RWPE2 (cell line): ENCODE data around the gene NT5C3A.
A peak's percentile ranks its signal among the peaks of the same experiment; 100 is the strongest.
"Not testable (repeated sequence)": the region's sequence is repeated elsewhere in the genome, so short reads cannot be mapped to it uniquely, and the experiment has no call there.

ENCODE experiments used
- ATAC-seq: fragments of 200-7000 bp; cut with Tn5 transposase; 3 replicates; pipeline ENCODE4 v1.9.1; 2021; ENCODE audit warnings: low read depth
- DNase-seq: peaks from one replicate; pipeline ENCODE4 v3.0.0-alpha.2; 2020; ENCODE audit warnings: low spot score
- H3K27ac ChIP-seq: fragments of 450-650 bp; 2 replicates; pipeline ENCODE4 v1.5.1; 2017; ENCODE audit warnings: mild to moderate bottlenecking; ENCODE audit not compliant: poor library complexity, severe bottlenecking
- H3K27me3 ChIP-seq: fragments of 250-450 bp; sonication (Bioruptor Pico); 2 replicates; pipeline ENCODE4 v1.5.1; 2021; ENCODE audit warnings: mild to moderate bottlenecking, moderate library complexity; ENCODE audit not compliant: insufficient read depth, poor library complexity, severe bottlenecking
- H3K36me3 ChIP-seq: fragments of 250-450 bp; sonication (Bioruptor Pico); 2 replicates; pipeline ENCODE4 v1.5.1; 2020; ENCODE audit warnings: low read depth, mild to moderate bottlenecking, moderate library complexity
- H3K4me1 ChIP-seq: fragments of 250-450 bp; sonication (Bioruptor Pico); 2 replicates; pipeline ENCODE4 v1.5.1; 2021; ENCODE audit warnings: mild to moderate bottlenecking, moderate library complexity; ENCODE audit not compliant: insufficient read depth, poor library complexity, severe bottlenecking
- H3K4me3 ChIP-seq: fragments of 250-450 bp; sonication (Bioruptor Pico); 2 replicates; pipeline ENCODE4 v1.5.1; 2021; ENCODE audit warnings: mild to moderate bottlenecking, moderate library complexity; ENCODE audit not compliant: severe bottlenecking
- H3K9me3 ChIP-seq: fragments of 250-450 bp; sonication (Bioruptor Pico); 2 replicates; pipeline ENCODE4 v1.5.1; 2021; ENCODE audit warnings: mild to moderate bottlenecking, moderate library complexity; ENCODE audit not compliant: severe bottlenecking
- CTCF ChIP-seq: fragments of 450-650 bp; IDR thresholded peaks from one replicate; pipeline ENCODE4 v1.5.1; 2017; ENCODE audit warnings: mild to moderate bottlenecking, moderate library complexity; ENCODE audit not compliant: poor library complexity, severe bottlenecking

The NT5C3A gene

GRCh38 chr7:33012364-33012763, 50.2 kb downstream of the NT5C3A start:
- TF ChIP-seq CTCF, result no peak
- H3K4me1 ChIP-seq, result no peaks in the 10 kb centered on the region
- ATAC-seq, result no peak
- H3K27me3 ChIP-seq, result no peaks in the 10 kb centered on the region
- H3K4me3 ChIP-seq, result no peak overlapping the region
- no peaks in the 10 kb centered on the region for H3K9me3 ChIP-seq
- peaks cover 42% of the 10 kb centered on the region for H3K36me3 ChIP-seq
- no peak overlapping the region for H3K27ac ChIP-seq
- DNase-seq, result no peak

- DNase-seq, result no peak
- TF ChIP-seq CTCF, result no peak
These were observed 52.8 kb downstream of the NT5C3A start for GRCh38 chr7:33009734-33010133.

GRCh38 chr7:33005690-33006089, 56.9 kb downstream of the NT5C3A start:
- not testable (repeated sequence) for H3K9me3 ChIP-seq, DNase-seq, H3K4me1 ChIP-seq, ATAC-seq, H3K36me3 ChIP-seq, H3K27me3 ChIP-seq, H3K27ac ChIP-seq, H3K4me3 ChIP-seq

More at GRCh38 chr7:33009734-33010133, 52.8 kb downstream of the NT5C3A start:
- H3K36me3 ChIP-seq, result peaks cover 21% of the 10 kb centered on the region
- no peak overlapping the region for H3K27ac ChIP-seq
- no peaks in the 10 kb centered on the region for H3K9me3 ChIP-seq
- H3K4me3 ChIP-seq, result no peak overlapping the region
- no peaks in the 10 kb centered on the region for H3K4me1 ChIP-seq
- 0 out of 3 replicates have a peak, but pooled peaks have one; percentile 6 for ATAC-seq
- no peaks in the 10 kb centered on the region for H3K27me3 ChIP-seq

- H3K36me3 ChIP-seq, H3K4me1 ChIP-seq, H3K4me3 ChIP-seq, H3K27ac ChIP-seq, H3K27me3 ChIP-seq, DNase-seq, H3K9me3 ChIP-seq, ATAC-seq: not testable (repeated sequence)
These were observed 57.4 kb downstream of the NT5C3A start for GRCh38 chr7:33005193-33005592.

- not testable (repeated sequence) for H3K27me3 ChIP-seq, ATAC-seq, H3K27ac ChIP-seq, H3K4me1 ChIP-seq, H3K4me3 ChIP-seq, H3K9me3 ChIP-seq, H3K36me3 ChIP-seq, DNase-seq
These were observed 58.4 kb downstream of the NT5C3A start for GRCh38 chr7:33004104-33004616.

- not testable (repeated sequence) for ATAC-seq, H3K36me3 ChIP-seq
These were observed 59.5 kb downstream of the NT5C3A start for GRCh38 chr7:33003111-33003510.

GRCh38 chr7:32999380-32999779, 63.2 kb downstream of the NT5C3A start:
- H3K9me3 ChIP-seq, H3K4me3 ChIP-seq, H3K27ac ChIP-seq, H3K36me3 ChIP-seq, ATAC-seq, H3K4me1 ChIP-seq, DNase-seq, H3K27me3 ChIP-seq: not testable (repeated sequence)

More at GRCh38 chr7:33003111-33003510, 59.5 kb downstream of the NT5C3A start:
- not testable (repeated sequence) for DNase-seq, H3K9me3 ChIP-seq, H3K4me3 ChIP-seq, H3K27ac ChIP-seq, H3K27me3 ChIP-seq, H3K4me1 ChIP-seq

GRCh38 chr7:32998361-32999171, 64.0 kb downstream of the NT5C3A start:
- not testable (repeated sequence) for H3K4me1 ChIP-seq, DNase-seq, H3K4me3 ChIP-seq, H3K27me3 ChIP-seq, H3K36me3 ChIP-seq, H3K9me3 ChIP-seq
- peak; percentile 79 for ATAC-seq
- H3K27ac ChIP-seq, result peak overlapping the region; percentile 34

- ATAC-seq, H3K27ac ChIP-seq, DNase-seq, H3K4me1 ChIP-seq, H3K9me3 ChIP-seq, H3K27me3 ChIP-seq, H3K4me3 ChIP-seq, H3K36me3 ChIP-seq: not testable (repeated sequence)
These were observed 64.6 kb downstream of the NT5C3A start for GRCh38 chr7:32997956-32998355.

GRCh38 chr7:32992750-32993149, 69.8 kb downstream of the NT5C3A start:
- peak; percentile 96 for ATAC-seq
- H3K27ac ChIP-seq, H3K9me3 ChIP-seq, H3K4me1 ChIP-seq, H3K4me3 ChIP-seq, H3K27me3 ChIP-seq, DNase-seq: not testable (repeated sequence)
- H3K36me3 ChIP-seq, result peaks cover 13% of the 10 kb centered on the region
